ENCODE measurements around the gene CLCN2.

- no peak for TF ChIP-seq SP1 (IDR thresholded peaks at IDR 0.05; ENCODE audit: low read depth, low read length)
- TF ChIP-seq POLR2A (IDR thresholded peaks at IDR 0.05; ENCODE audit: control extremely low read depth in 1 of 2, low read depth in 2 of 2, low read length in 2 of 2): no peak
- no peak for TF ChIP-seq EP300 (IDR thresholded peaks at IDR 0.05; ENCODE audit: borderline replicate concordance in 1 of 2, low read depth in 2 of 2, low read length in 2 of 2)
- TF ChIP-seq TAF1 (IDR thresholded peaks at IDR 0.05; ENCODE audit: low read depth, low read length): no peak
These were observed 11.6 kb downstream of the CLCN2 start for GRCh38 chr3:184349563-184350470.
